NCI-H128 (cell line): ENCODE measurements around the gene SELENOH.
"Not testable (repeated sequence)": the region's sequence is repeated elsewhere in the genome, so short reads cannot be mapped to it uniquely, and the experiment has no call there.

Source experiments
- DNase-seq: peaks from one replicate; lab custom pipeline; 2025; ENCODE audit not compliant: unreplicated experiment; lab: John Stamatoyannopoulos, UW

The SELENOH gene

GRCh38 chr11:57741132-57742086, at the start of gene SELENOH:
Gene SELENOH, plus strand, starts transcription at chr11:57741491. Its CDS starts 105 bp downstream, at chr11:57741596.
- DNase-seq: peak; percentile 95

- DNase-seq: no peak
These were observed 42.4 kb upstream of the SELENOH start for GRCh38 chr11:57698843-57699365.

GRCh38 chr11:57699813-57700212, 41.5 kb upstream of the SELENOH start:
- no peak for DNase-seq

GRCh38 chr11:57700425-57700824, 40.9 kb upstream of the SELENOH start:
- no peak for DNase-seq

GRCh38 chr11:57703341-57703740, 38.0 kb upstream of the SELENOH start:
- DNase-seq: no peak

GRCh38 chr11:57704932-57705331, 36.4 kb upstream of the SELENOH start:
- DNase-seq: no peak

GRCh38 chr11:57705432-57705831, 35.9 kb upstream of the SELENOH start:
- DNase-seq: not testable (repeated sequence)

GRCh38 chr11:57709802-57710367, 31.4 kb upstream of the SELENOH start:
- no peak for DNase-seq

GRCh38 chr11:57711414-57712255, 29.7 kb upstream of the SELENOH start, which contains the start of gene MED19:
Gene MED19, minus strand, starts transcription at chr11:57712215. Its CDS starts 36 bp downstream, at chr11:57712179.
- peak; percentile 82 for DNase-seq

- peak; percentile 93 for DNase-seq
These were observed 28.8 kb upstream of the SELENOH start, which contains the start of gene TMX2 for GRCh38 chr11:57712256-57713150. Gene TMX2, plus strand, starts transcription at chr11:57712593. Its CDS starts 26 bp downstream, at chr11:57712619.

GRCh38 chr11:57713835-57714234, 27.5 kb upstream of the SELENOH start:
- DNase-seq: no peak

GRCh38 chr11:57716726-57717125, 24.6 kb upstream of the SELENOH start:
- not testable (repeated sequence) for DNase-seq

GRCh38 chr11:57727185-57727584, 14.1 kb upstream of the SELENOH start:
- no peak for DNase-seq

- DNase-seq: no peak
These were observed 12.5 kb upstream of the SELENOH start for GRCh38 chr11:57728829-57729228.

- no peak for DNase-seq
These were observed 11.8 kb upstream of the SELENOH start for GRCh38 chr11:57729479-57729878.

GRCh38 chr11:57732661-57733060, 8.6 kb upstream of the SELENOH start:
- no peak for DNase-seq

- no peak for DNase-seq
These were observed 5.5 kb upstream of the SELENOH start for GRCh38 chr11:57735619-57736298.

GRCh38 chr11:57742087-57742452, 779 bp downstream of the SELENOH start:
- no peak for DNase-seq

GRCh38 chr11:57744357-57744756, 3.1 kb downstream of the SELENOH start:
- no peak for DNase-seq
